Activated CD4-positive, alpha-beta T cell treated with anti-CD3 and anti-CD28 coated beads, Interleukin-2, amount 50 U/mL, for 4 hours (primary cell): ENCODE measurements around the gene OLIG3.

Source experiments
- DNase-seq, 2 experiments: peaks; one replicate each; pipeline ENCODE4 v3.0.0-alpha.2; 2020

Gene OLIG3

GRCh38 chr6:137494281-137494987, at the start of gene OLIG3:
TSS of gene OLIG3 (minus strand) at chr6:137494394. CDS start at chr6:137494170, 224 bp downstream.
- peak in 1 of 2 experiments; percentile 32 for DNase-seq

- DNase-seq = no peak
Measured at GRCh38 chr6:137543114-137543513, 48.9 kb upstream of the OLIG3 start.

DNA sequence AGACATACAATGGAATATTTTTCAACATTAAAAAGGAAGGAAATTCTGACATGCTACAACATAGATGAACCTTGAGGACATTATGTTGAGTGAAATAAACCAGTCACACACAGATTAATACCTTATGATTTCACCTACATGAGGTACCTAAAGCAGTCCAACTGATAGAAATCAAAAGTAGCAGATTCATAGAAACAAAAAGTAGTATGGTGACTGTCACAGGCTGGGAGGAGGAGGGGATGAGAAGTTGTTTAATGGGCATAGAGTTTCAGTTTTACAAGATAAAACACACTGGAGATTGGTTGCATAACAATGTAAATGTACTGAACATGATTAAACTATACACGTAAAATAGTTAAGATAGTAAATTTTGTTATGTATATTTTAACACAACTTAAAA, 48.5 kb upstream of the OLIG3 start:
- no peak for DNase-seq

DNA sequence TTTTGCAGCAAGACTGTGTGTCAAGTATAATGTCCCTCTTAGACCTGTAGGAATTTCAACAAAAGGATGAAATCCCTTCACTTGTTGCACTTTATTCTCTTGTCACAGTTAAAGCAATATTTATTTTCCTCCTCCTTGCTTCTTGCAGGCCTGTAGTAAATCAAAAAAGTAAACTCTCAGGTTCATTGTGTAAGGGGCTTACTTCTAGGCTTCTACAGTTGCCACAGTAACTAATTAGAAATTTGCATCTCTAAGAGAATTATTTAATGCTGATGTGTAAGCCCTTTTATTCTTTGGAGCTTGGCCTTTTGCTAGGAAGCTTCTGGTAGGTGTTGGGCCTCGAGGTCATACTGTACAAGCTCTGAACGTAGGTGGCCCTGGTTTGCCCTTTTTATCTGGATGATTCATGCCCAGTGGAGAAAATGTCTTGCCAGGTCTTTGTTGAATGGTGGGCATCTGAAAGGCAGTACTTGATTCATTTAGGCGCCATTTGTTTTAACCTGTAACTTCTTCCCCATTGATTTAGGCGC, 47.4 kb upstream of the OLIG3 start:
- DNase-seq = no peak

- no peak for DNase-seq
Measured at GRCh38 chr6:137536104-137536773, 42.0 kb upstream of the OLIG3 start.

GRCh38 chr6:137531376-137532092, 37.3 kb upstream of the OLIG3 start:
- no peak for DNase-seq

DNA sequence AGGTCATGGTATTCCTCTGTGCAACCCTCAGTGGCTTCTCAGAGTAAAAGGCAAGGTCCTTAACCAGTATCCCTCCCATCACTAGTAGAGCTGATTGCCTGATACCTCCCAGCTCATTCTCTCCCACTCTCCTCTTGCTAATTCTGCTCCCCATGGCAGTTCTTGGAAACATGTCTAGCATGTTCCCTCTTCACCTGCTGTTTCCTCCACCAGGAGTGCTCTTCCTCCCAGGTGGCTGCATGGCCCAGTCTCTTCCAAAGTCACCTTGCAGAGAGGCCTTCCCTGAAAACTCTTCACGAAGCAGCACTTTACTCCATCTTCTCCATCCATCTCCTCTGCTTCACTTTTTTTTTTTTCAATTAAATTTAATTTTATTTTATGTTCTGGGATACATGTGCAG, 36.2 kb upstream of the OLIG3 start:
- no peak for DNase-seq

GRCh38 chr6:137522831-137523230, 28.6 kb upstream of the OLIG3 start:
- DNase-seq = no peak

GRCh38 chr6:137522198-137522798, 28.1 kb upstream of the OLIG3 start:
- no peak for DNase-seq

- no peak for DNase-seq
Measured at GRCh38 chr6:137520520-137520919, 26.3 kb upstream of the OLIG3 start.

DNA sequence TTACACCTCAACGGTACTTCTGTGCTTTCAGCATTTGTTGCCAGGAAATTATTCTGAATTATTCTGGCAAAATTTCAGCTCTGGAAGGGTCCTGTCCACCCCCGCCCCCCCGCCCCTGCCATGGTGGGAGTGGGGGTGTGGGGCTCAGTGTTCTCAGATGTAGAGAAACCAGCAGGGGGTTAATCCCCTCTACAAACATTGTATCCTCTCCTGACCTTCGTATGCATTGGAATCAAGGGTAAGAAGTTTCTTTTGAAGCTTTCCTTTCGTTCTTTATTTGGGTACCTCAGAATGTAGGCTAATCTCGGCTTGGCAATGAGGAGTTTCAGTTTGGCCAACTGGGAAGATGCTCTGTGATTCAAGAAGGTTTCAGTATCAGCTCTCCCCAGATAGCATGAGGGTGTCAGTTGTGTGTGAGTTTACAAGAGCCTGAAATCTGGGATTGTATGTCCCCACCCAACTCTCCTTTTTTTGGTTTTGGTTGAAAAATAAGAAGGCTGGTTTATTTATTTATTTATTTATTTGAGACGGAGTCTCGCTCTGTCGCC, 25.5 kb upstream of the OLIG3 start:
- no peak for DNase-seq

GRCh38 chr6:137518386-137518983, 24.3 kb upstream of the OLIG3 start:
- DNase-seq = no peak

DNA sequence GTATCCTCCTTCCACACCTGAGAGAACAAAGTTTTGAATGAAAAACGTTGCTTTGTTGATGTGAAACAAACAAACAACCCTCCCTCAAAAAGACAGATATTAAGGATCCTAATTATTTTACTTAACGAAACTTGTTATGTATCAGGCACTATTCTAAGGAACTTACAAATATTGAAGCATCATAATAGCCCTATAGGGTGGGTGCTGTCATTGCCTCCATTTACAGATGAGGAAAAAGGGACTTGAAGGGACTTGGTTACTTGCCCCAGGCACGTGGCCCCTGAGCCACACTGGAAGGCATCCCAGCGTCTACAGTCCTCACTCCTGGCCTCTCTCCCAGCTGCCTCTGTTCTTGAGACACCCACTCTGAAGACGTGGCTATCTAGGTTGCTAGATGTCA, 20.2 kb upstream of the OLIG3 start:
- no peak for DNase-seq

DNA sequence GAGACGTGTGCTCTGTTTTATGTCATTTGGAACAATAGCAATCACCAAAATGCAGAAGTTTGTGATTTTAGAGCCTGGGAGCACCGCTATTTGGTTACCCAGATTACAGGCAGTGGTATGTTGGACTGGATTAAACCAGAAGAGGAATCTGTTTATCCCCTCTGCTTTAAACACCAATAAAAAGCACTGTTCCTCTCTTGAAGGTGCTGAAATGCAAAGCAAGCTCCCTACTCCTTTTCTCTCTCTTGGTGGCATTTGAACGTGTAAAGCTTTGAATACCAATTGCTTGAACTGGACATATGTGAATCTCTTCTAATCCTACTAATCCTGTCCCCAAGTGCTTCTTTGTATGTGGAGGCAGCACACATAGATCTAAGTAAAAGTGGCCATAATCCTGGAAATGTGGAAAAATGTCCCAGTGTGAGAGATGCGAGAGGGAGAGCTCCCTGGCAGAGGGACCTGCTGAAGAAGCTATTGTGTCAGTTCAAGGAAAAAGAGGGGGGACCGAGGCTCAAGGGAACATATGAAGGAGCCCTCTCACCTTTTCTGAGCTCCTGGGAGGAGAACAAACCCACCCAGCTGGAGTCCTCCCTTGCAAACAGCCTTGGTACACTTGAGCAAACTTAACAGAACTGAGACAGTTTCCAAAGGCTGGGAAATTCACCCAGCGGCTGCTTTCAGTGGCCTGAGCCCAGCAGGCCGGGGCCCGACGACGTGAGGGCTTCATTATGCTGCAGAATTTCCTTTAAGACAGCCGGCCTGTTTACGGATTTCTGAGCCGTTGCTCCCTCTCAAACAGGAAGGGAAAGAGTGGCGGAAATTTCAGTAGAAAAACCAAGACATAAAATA, 18.8 kb upstream of the OLIG3 start:
- DNase-seq = no peak

DNA sequence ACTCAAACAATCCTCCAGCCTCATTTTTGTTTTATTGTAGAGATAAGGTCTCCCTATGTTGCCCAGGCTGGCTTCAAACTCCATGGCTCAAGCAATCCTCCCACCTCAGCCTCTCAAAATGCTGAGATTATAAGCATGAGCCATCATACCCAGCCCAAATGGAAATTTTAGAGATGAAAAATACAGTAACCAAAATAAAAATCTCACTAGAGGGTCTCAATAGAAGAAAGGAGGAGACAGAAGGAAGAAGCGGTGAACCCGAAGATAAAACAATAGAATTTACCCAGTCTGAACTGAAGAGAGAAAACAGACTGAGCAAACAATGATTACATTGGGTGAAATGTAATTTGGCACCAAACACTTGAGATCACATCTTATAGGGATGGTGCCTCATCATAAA, 16.7 kb upstream of the OLIG3 start:
- DNase-seq = no peak

- no peak for DNase-seq
Measured at GRCh38 chr6:137498481-137499190, 4.4 kb upstream of the OLIG3 start.

DNA sequence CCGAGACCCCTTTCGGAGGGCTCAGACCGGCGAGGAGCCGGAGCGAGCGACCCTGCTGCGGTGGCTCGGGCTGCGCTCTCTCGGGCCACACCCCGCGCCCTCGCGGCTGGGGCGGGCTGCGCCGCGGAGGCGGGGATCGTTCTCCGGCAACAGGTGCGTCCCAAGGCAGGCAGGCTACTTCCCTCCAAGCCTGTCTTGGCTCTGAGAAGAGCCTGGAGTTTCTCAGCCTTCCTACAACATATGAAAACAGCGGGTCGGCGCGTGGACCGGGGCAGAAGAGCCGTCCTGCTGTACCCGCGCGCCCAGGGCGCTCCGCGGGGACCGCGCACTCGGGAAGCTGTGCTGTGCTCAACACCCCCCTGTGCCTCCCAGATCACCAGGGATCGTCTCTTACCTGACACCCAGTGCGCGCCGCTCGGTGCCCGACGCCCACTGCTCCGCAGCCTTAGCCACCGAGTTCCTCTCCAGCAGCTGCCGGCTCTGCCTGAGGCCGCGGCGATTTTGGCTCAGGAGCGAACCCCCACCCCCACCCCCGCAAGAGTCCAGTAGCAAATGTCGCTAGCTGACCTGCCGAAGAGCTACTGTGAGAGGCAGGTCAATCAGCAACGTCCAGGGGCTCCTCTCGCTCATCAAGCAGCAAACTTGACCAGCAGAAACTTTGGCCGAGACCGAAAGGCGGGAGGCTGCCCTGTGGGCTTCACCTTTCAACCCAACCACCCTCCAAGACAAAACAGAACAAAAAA, 3.7 kb upstream of the OLIG3 start:
- DNase-seq = no peak

- DNase-seq = no peak
Measured at GRCh38 chr6:137496909-137497720, 2.9 kb upstream of the OLIG3 start.

DNA sequence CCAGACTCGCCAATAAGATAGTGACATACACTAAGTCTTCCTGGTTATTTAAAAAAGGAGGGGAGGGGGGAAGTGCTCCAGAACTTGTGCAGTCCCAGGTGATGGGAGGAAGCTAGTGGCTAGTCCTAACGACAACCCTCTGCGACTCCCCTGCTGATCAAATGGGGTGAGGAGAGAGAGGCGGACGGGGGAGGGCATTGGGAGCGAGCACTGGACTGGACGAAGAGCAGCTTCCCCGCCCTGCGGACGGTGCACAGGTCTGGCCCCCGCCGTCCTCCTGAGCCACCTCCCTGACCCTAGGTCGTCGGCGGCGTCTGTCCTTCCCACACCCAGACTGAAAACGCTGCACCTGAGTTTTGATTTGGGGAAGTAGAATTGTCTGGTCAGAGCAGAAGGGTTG, 2.2 kb upstream of the OLIG3 start:
- no peak for DNase-seq
